H1 (cell line): ENCODE data around the gene KCNQ1OT1. TPM values are rescaled to one million over a fixed set of nuclear protein-coding genes. Genes with fewer than 3 reads are reported as not detected.
A peak's percentile ranks its signal among the peaks of the same experiment; 100 is the strongest.

Experiments used
- ASH2L ChIP-seq: fragments of 200-600, 300-600 bp; sonication (generic); IDR thresholded peaks from one replicate; pipeline ENCODE4 v1.7.1; 2017; ENCODE audit warnings: low read length
- BACH1 ChIP-seq: IDR thresholded peaks from 2 replicates; pipeline ENCODE4 v1.6.1; 2012; ENCODE audit warnings: low read length, improper control_type of control experiment
- CHD1 ChIP-seq: IDR thresholded peaks from 2 replicates; pipeline ENCODE4 v1.6.1; 2012; ENCODE audit warnings: low read depth, low read length, improper control_type of control experiment
- CREB1 ChIP-seq: IDR thresholded peaks from 2 replicates; pipeline ENCODE4 v1.6.1; 2012; ENCODE audit warnings: inconsistent platforms
- JUND ChIP-seq: IDR thresholded peaks from 2 replicates; pipeline ENCODE4 v1.6.1; 2011; ENCODE audit warnings: mild to moderate bottlenecking, improper control_type of control experiment, low read length
- RAD21 ChIP-seq, 2 experiments: IDR thresholded peaks in 1 of 2; conservative IDR thresholded peaks in 1 of 2; 2 replicates each; pipeline ENCODE4 v1.6.1; 2011; ENCODE audit warnings: low read depth in 2 of 2, low read length in 2 of 2, improper control_type of control experiment in 1 of 2, inconsistent platforms in 1 of 2, mild to moderate bottlenecking in 1 of 2, moderate library complexity in 1 of 2
- RBBP5 ChIP-seq: IDR thresholded peaks from 2 replicates; pipeline ENCODE4 v1.7.1; 2012; ENCODE audit warnings: low read depth, mild to moderate bottlenecking, inconsistent platforms, low read length, moderate library complexity, borderline replicate concordance
- SP2 ChIP-seq: IDR thresholded peaks from 2 replicates; pipeline ENCODE4 v1.6.1; 2012; ENCODE audit warnings: mild to moderate bottlenecking, low read length, inconsistent platforms
- SP4 ChIP-seq: IDR thresholded peaks from 2 replicates; pipeline ENCODE4 v1.6.1; 2012; ENCODE audit warnings: low read length, inconsistent platforms
- SUZ12 ChIP-seq: fragments of 200-600 bp; sonication (generic); IDR thresholded peaks from 2 replicates; pipeline ENCODE4 v1.6.1; 2012; ENCODE audit warnings: mild to moderate bottlenecking, inconsistent platforms, low read length, moderate library complexity, mixed read lengths
- TBP ChIP-seq: IDR thresholded peaks from 2 replicates; pipeline ENCODE4 v1.6.1; 2011; ENCODE audit warnings: low read depth, low read length, improper control_type of control experiment
- ZNF274 ChIP-seq: IDR thresholded peaks from 2 replicates; pipeline ENCODE4 v1.7.0; 2012; ENCODE audit warnings: low read length, borderline replicate concordance; ENCODE audit errors: extremely low read depth
- polyA plus RNA-seq, 7 experiments: library from polyadenylated mRNA; depleted of rRNA in 3 of 7; stranded (reverse) in 5 of 7; unstranded in 2 of 7; fragments of >200 nt in 5 of 7; fragments of 200-250 nt in 2 of 7; gene quantifications; 1 replicate in 5 of 7; 2 replicates in 1 of 7; 4 replicates in 1 of 7; pipeline versions ENCODE4 v1.2.1 to v1.2.3, GENCODE V29; 2011 to 2013; ENCODE audit warnings: missing spikeins in 2 of 7, mixed read lengths in 2 of 7
- total RNA-seq: library from RNA; stranded (reverse); fragmentation: NEBNext Ultra II Directional; extraction: Animal tissue kit (Norgen Biotek cat#: 25700); gene quantifications from 2 replicates; pipeline ENCODE4 v1.2.1, GENCODE V29; 2021
- TF ChIP-seq, protein P1 (sequence below), 3 experiments: IDR thresholded peaks; 1 replicate in 2 of 3; 2 replicates in 1 of 3; pipeline versions ENCODE4 v1.5.1 to v1.6.1; 2011; ENCODE audit warnings: low read length in 3 of 3, mild to moderate bottlenecking in 3 of 3, inconsistent platforms in 2 of 3, low read depth in 1 of 3, moderate library complexity in 1 of 3; ENCODE audit not compliant: insufficient read depth in 1 of 3; ENCODE audit errors: control extremely low read depth in 1 of 3
- TF ChIP-seq, protein P2 (sequence below): IDR thresholded peaks from 2 replicates; pipeline ENCODE4 v1.6.1; 2011; ENCODE audit warnings: low read length, improper control_type of control experiment

The KCNQ1OT1 gene
- total and polyA plus RNA-seq, 2 of the 8 experiments (the other 6 are each of a cell fraction or from before 2014, with no cell fraction given): 0.21 to 1.2 TPM

DNA sequence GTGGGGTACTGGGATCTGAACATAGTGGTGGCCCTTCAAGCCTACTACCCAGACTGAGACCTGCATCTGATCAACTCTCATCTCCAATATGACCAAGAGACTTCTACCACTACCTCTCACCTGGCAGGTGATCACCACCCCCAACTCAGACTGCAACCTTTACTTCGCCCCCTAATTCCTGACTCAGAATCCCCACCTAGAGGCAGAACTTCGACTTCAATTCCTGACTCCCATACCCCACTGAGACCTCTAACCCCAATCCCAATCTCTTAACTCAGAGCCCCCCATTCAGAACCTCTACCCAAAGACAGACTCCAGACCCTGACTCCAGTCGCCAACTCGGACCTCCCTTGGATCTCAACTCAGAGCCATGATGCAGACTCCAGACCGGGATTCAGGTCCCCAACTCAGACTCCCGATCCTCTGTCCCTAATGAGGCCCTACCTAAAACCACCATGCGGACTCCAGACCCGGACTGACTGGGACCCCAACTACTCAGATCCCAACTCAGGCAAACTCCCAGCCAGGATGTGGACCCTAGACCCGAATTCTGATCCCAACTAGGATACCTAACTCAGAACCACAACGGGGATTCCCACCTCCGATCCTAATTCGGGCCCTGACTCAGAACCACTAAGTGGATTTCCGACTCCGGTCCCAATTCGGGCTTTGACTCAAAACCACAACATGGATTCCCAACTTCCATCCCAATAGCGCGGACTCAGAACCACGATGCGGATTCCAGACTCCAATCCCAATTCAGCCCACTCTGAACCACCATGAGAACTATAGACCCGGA is 1.2 kb downstream of the KCNQ1OT1 start (continued):
- TF ChIP-seq, protein P1, sequence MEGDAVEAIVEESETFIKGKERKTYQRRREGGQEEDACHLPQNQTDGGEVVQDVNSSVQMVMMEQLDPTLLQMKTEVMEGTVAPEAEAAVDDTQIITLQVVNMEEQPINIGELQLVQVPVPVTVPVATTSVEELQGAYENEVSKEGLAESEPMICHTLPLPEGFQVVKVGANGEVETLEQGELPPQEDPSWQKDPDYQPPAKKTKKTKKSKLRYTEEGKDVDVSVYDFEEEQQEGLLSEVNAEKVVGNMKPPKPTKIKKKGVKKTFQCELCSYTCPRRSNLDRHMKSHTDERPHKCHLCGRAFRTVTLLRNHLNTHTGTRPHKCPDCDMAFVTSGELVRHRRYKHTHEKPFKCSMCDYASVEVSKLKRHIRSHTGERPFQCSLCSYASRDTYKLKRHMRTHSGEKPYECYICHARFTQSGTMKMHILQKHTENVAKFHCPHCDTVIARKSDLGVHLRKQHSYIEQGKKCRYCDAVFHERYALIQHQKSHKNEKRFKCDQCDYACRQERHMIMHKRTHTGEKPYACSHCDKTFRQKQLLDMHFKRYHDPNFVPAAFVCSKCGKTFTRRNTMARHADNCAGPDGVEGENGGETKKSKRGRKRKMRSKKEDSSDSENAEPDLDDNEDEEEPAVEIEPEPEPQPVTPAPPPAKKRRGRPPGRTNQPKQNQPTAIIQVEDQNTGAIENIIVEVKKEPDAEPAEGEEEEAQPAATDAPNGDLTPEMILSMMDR (IDR thresholded peaks at IDR 0.05; ENCODE audit: control extremely low read depth in 1 of 3, insufficient read depth in 1 of 3, low read depth in 1 of 3, low read length in 3 of 3): peak; percentile 9 to 28 (median 25); a peak in 3 of 4 replicates
- TF ChIP-seq, protein P2, sequence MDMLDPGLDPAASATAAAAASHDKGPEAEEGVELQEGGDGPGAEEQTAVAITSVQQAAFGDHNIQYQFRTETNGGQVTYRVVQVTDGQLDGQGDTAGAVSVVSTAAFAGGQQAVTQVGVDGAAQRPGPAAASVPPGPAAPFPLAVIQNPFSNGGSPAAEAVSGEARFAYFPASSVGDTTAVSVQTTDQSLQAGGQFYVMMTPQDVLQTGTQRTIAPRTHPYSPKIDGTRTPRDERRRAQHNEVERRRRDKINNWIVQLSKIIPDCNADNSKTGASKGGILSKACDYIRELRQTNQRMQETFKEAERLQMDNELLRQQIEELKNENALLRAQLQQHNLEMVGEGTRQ: no peak
- TF ChIP-seq SUZ12 (0 out of 2 replicates have a peak, but pooled peaks have one; percentile 28), ASH2L (no peak), RAD21 (IDR thresholded peaks at IDR 0.05 in 1 of 2, conservative IDR thresholded peaks at IDR 0.05 in 1 of 2; ENCODE audit: low read depth in 2 of 2, low read length in 2 of 2) (peak; percentile 32 to 57; a peak in 3 of 4 replicates), RBBP5 (no peak), BACH1 (no peak), TBP (no peak), SP4 (no peak), SP2 (no peak), CREB1 (no peak), CHD1 (no peak), ZNF274 (no peak), JUND (no peak)
- TF ChIP-seq, all 59 proteins: peak for 4
